DND-41 (cell line): ENCODE measurements around the gene BCL2L1.

Experiments
- ATAC-seq: fragments of 200-7000 bp; cut with Tn5 transposase; 3 replicates; pipeline ENCODE4 v1.9.1; 2021; ENCODE audit warnings: low read depth; ENCODE audit not compliant: insufficient read depth
- DNase-seq: peaks from one replicate; pipeline ENCODE4 v3.0.0-alpha.2; 2020
- H2AFZ ChIP-seq: 2 replicates; pipeline ENCODE4 v1.6.0; 2012; ENCODE audit warnings: low read depth, low read length
- H3K27ac ChIP-seq: 2 replicates; pipeline ENCODE4 v1.5.1; 2012; ENCODE audit warnings: low read length, inconsistent platforms
- H3K27me3 ChIP-seq: fragments of 200-600 bp; sonication (generic); 2 replicates; pipeline ENCODE4 v1.6.0; 2012; ENCODE audit warnings: low read length, mild to moderate bottlenecking, inconsistent platforms; ENCODE audit not compliant: insufficient read depth, poor library complexity
- H3K36me3 ChIP-seq: 2 replicates; pipeline ENCODE4 v1.5.1; 2012; ENCODE audit warnings: low read length, inconsistent platforms; ENCODE audit not compliant: insufficient read depth
- H3K4me1 ChIP-seq: 2 replicates; pipeline ENCODE4 v1.5.1; 2012; ENCODE audit warnings: mild to moderate bottlenecking, low read length; ENCODE audit not compliant: insufficient read depth
- H3K4me2 ChIP-seq: 2 replicates; pipeline ENCODE4 v1.6.0; 2012; ENCODE audit warnings: mild to moderate bottlenecking, moderate library complexity, low read length, inconsistent platforms; ENCODE audit not compliant: insufficient read depth
- H3K4me3 ChIP-seq, 2 experiments: fragments of 200-600 bp in 1 of 2; shearing (Covaris generic) in 1 of 2; 2 replicates each; pipeline ENCODE4 v1.5.1; 2012 to 2016; ENCODE audit warnings: inconsistent platforms in 2 of 2, low read length in 2 of 2, mild to moderate bottlenecking in 2 of 2, low read depth in 1 of 2, moderate library complexity in 1 of 2
- H3K79me2 ChIP-seq: 2 replicates; pipeline ENCODE4 v1.6.0; 2012; ENCODE audit warnings: low read length, inconsistent platforms; ENCODE audit not compliant: insufficient read depth
- H3K9ac ChIP-seq: 2 replicates; pipeline ENCODE4 v1.6.0; 2012; ENCODE audit warnings: low read depth, mild to moderate bottlenecking, inconsistent platforms, low read length, moderate library complexity
- H3K9me3 ChIP-seq: 2 replicates; pipeline ENCODE4 v1.5.1; 2012; ENCODE audit warnings: low read length, moderate library complexity, mild to moderate bottlenecking, inconsistent platforms; ENCODE audit not compliant: insufficient read depth, severe bottlenecking
- H4K20me1 ChIP-seq: 2 replicates; pipeline ENCODE4 v1.6.0; 2012; ENCODE audit warnings: low read length; ENCODE audit not compliant: insufficient read depth
- EZH2 ChIP-seq: IDR thresholded peaks from 3 replicates; pipeline ENCODE4 v1.6.1; 2012; ENCODE audit warnings: borderline replicate concordance, low read depth, mild to moderate bottlenecking, moderate library complexity, low read length, inconsistent platforms; ENCODE audit not compliant: severe bottlenecking
- TF ChIP-seq, protein P1 (sequence below): IDR thresholded peaks from 2 replicates; pipeline ENCODE4 v1.5.1; 2012; ENCODE audit warnings: borderline replicate concordance, low read length, moderate library complexity, mild to moderate bottlenecking; ENCODE audit not compliant: poor library complexity, severe bottlenecking; ENCODE audit errors: extremely low read depth

The BCL2L1 gene

DNA sequence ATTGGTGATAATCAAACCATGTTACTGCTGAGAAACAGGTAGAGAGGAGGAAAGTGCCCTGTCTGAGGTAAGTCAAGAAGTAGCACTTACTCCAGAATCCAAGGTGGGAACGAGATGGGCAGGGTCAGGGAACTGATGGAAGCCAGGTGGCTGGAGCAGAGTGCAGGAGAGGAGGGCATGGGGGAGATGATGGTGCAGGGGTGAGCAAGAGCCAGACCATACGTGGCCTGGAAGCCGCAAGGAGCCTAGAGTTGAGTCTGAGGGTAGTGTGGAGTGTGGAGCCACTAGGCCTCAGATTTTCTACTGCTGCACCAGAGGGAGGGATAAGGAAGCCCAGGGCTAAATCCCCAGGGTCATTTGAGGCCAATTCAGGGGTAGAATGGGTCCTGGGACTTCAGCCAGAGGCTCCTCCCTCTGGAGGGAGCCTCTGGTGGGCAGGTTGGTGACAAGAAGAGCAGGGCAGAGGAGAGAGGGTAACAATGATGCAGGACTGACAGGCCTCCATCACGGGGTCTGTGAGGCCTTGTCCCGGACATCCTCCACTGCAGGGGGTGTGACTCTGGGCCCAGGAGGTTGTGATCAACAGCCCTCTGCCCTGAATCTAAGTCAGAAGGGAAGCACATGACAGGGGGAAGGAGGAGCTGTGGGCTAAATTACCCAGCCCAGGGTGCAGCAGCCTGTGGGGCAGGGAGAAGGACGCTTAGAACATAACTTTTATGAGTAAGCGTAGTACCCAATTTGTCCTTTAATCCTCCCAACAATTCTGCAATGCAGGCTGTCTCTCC lies 56.2 kb downstream of the BCL2L1 start:
- Histone ChIP-seq H3K4me1 (peaks cover 82% of the 10 kb centered on the region), H3K9me3 (no peaks in the 10 kb centered on the region), H3K9ac (peak overlapping the region; percentile 27; the same call in 1 of the 2 replicates), H3K4me2 (no peak overlapping the region), H2AFZ (no peak overlapping the region), H3K27me3 (no peaks in the 10 kb centered on the region), H3K79me2 (peaks cover 86% of the 10 kb centered on the region), H4K20me1 (peaks cover 30% of the 10 kb centered on the region), H3K36me3 (peaks cover 79% of the 10 kb centered on the region), H3K27ac (peak overlapping the region; percentile 78), H3K4me3 (no peak overlapping the region)
- no peak for DNase-seq
- ATAC-seq, result peak; percentile 35
- TF ChIP-seq, protein P1, sequence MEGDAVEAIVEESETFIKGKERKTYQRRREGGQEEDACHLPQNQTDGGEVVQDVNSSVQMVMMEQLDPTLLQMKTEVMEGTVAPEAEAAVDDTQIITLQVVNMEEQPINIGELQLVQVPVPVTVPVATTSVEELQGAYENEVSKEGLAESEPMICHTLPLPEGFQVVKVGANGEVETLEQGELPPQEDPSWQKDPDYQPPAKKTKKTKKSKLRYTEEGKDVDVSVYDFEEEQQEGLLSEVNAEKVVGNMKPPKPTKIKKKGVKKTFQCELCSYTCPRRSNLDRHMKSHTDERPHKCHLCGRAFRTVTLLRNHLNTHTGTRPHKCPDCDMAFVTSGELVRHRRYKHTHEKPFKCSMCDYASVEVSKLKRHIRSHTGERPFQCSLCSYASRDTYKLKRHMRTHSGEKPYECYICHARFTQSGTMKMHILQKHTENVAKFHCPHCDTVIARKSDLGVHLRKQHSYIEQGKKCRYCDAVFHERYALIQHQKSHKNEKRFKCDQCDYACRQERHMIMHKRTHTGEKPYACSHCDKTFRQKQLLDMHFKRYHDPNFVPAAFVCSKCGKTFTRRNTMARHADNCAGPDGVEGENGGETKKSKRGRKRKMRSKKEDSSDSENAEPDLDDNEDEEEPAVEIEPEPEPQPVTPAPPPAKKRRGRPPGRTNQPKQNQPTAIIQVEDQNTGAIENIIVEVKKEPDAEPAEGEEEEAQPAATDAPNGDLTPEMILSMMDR, result no peak
- no peak for TF ChIP-seq EZH2

DNA sequence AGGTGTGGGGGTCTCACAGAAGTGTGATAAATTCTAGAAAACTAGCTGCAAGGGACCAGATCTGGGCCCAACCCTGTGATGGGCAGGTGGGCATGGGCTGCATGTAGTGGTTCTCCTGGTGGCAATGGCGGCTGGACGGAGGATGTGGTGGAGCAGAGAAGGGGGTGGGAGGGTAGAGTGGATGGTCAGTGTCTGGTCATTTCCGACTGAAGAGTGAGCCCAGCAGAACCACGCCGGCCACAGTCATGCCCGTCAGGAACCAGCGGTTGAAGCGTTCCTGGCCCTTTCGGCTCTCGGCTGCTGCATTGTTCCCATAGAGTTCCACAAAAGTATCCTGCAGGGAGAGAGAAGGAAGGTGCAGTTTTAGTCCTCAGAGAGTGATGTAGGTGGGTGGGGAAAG lies 56.9 kb downstream of the BCL2L1 start:
- H3K9ac ChIP-seq, result 0 out of 2 replicates have a peak overlapping the region, but pooled peaks have one; percentile 7
- TF ChIP-seq, protein P1, result no peak
- TF ChIP-seq EZH2, result no peak
- peaks cover 78% of the 10 kb centered on the region for H3K4me1 ChIP-seq

DNA sequence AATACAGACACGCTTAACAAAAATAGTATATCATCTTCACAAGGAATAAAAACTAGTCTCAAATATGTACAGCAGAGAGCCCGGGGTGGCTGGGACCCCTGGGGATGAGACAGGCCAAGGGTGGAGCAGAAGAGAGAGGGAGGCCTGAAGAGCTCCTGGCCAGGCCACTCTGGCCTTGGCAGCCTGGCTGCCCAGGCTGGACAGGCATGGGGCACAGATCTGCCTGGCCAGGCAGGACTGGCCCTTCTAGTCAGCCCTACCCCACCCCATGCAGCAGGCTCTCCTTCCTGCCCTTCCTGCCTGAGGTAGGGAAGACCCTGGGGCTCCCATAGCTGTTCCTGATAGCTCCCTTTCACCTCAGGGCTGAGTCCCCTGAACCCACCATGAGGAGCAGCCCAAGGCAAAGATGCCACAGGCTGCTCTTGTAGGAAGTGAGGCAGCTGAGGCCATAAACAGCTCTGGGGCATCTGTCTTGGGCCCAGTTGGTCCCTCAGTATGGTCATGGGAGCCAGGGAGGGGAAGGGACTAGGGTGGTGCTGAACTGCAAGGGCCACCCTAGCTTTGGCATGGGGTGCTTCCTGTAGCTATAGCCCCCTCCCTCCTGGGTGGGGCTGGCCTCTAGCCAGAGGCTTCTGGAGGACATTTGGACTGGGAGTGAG lies 57.8 kb downstream of the BCL2L1 start:
- ATAC-seq (no peak), DNase-seq (no peak)
- Histone ChIP-seq H3K4me2 (no peak overlapping the region), H3K79me2 (peaks cover 77% of the 10 kb centered on the region), H3K4me3 (no peak overlapping the region), H3K9ac (peak overlapping the region; percentile 20), H2AFZ (no peak overlapping the region), H3K27ac (peak overlapping the region; percentile 78), H4K20me1 (peaks cover 16% of the 10 kb centered on the region), H3K4me1 (peaks cover 69% of the 10 kb centered on the region), H3K9me3 (no peaks in the 10 kb centered on the region), H3K27me3 (no peaks in the 10 kb centered on the region), H3K36me3 (peaks cover 62% of the 10 kb centered on the region)
- TF ChIP-seq, protein P1, result no peak
- TF ChIP-seq EZH2, result no peak

More for the DNA sequence above, 56.9 kb downstream of the BCL2L1 start:
- H3K9me3 ChIP-seq, result no peaks in the 10 kb centered on the region
- DNase-seq (no peak), ATAC-seq (no peak)
- H3K27me3 ChIP-seq, result no peaks in the 10 kb centered on the region
- H2AFZ ChIP-seq, result no peak overlapping the region
- H3K79me2 ChIP-seq, result peaks cover 82% of the 10 kb centered on the region
- peaks cover 23% of the 10 kb centered on the region for H4K20me1 ChIP-seq
- peak overlapping the region; percentile 78 for H3K27ac ChIP-seq
- H3K36me3 ChIP-seq, result peaks cover 72% of the 10 kb centered on the region
- H3K4me3 ChIP-seq, result no peak overlapping the region
- no peak overlapping the region for H3K4me2 ChIP-seq
